MCF 10A (cell line): Measurements from ENCODE around the gene COL26A1. TPM values are rescaled to one million over a fixed set of nuclear protein-coding genes. Genes with fewer than 3 reads are reported as not detected.

Experiments used
- BruUV-seq: library from RNA; stranded (reverse); fragments of 400-500 nt; replicated peaks from 2 replicates; lab custom pipeline; 2021; lab: Mats Ljungman, UMichigan
- CTCF ChIA-PET: fragments of 300-600 bp; sonication (Branson Sonifier 250); formaldehyde crosslinking; extraction: SDS; loops from one replicate; lab custom pipeline; 2021; ENCODE audit warnings: antibody characterized with exemption, inconsistent platforms; lab: Yijun Ruan, JAX
- POLR2A ChIA-PET: fragments of 300-600, 350-650 bp; sonication (Branson Sonifier 250); formaldehyde crosslinking; extraction: SDS; loops from one replicate; lab custom pipeline; 2020; ENCODE audit warnings: antibody characterized with exemption, inconsistent platforms; lab: Yijun Ruan, JAX
- DNase-seq: peaks from one replicate; pipeline ENCODE4 v3.0.0-alpha.2; 2018; ENCODE audit not compliant: unreplicated experiment
- H3K27ac Mint-ChIP-seq: one replicate; pipeline ENCODE4 v1.8.0; 2022; ENCODE audit warnings: mild to moderate bottlenecking, low read depth, mixed read lengths; ENCODE audit not compliant: unreplicated experiment
- H3K27me3 Mint-ChIP-seq: one replicate; pipeline ENCODE4 v1.8.0; 2022; ENCODE audit warnings: mixed read lengths; ENCODE audit not compliant: insufficient read depth, unreplicated experiment
- H3K36me3 Mint-ChIP-seq: one replicate; pipeline ENCODE4 v1.8.0; 2022; ENCODE audit warnings: mild to moderate bottlenecking, moderate library complexity, mixed read lengths; ENCODE audit not compliant: insufficient read depth, unreplicated experiment
- H3K4me1 Mint-ChIP-seq: one replicate; pipeline ENCODE4 v1.8.0; 2022; ENCODE audit warnings: mixed read lengths; ENCODE audit not compliant: insufficient read depth, unreplicated experiment
- H3K4me3 Mint-ChIP-seq: one replicate; pipeline ENCODE4 v1.8.0; 2022; ENCODE audit warnings: mild to moderate bottlenecking, moderate library complexity, mixed read lengths; ENCODE audit not compliant: unreplicated experiment
- H3K9me3 Mint-ChIP-seq: one replicate; pipeline ENCODE4 v1.8.0; 2022; ENCODE audit warnings: mixed read lengths; ENCODE audit not compliant: unreplicated experiment
- CTCF ChIP-seq: fragments of 200-600 bp; IDR thresholded peaks from one replicate; pipeline ENCODE4 v1.8.0; 2022; ENCODE audit warnings: antibody characterized with exemption, mild to moderate bottlenecking; ENCODE audit not compliant: unreplicated experiment
- intact Hi-C: fragments of 100-400 bp; cut with micrococcal nuclease; formaldehyde crosslinking; loops from 2 replicates; pipeline ENCODE4 v1.14.1; 2022
- total RNA-seq: library from RNA; stranded (reverse); gene quantifications from 2 replicates; pipeline ENCODE4 v1.2.3, GENCODE V29; 2022

Gene COL26A1
- total RNA-seq, 1 experiment from 2014 or later, result not detected

DNA sequence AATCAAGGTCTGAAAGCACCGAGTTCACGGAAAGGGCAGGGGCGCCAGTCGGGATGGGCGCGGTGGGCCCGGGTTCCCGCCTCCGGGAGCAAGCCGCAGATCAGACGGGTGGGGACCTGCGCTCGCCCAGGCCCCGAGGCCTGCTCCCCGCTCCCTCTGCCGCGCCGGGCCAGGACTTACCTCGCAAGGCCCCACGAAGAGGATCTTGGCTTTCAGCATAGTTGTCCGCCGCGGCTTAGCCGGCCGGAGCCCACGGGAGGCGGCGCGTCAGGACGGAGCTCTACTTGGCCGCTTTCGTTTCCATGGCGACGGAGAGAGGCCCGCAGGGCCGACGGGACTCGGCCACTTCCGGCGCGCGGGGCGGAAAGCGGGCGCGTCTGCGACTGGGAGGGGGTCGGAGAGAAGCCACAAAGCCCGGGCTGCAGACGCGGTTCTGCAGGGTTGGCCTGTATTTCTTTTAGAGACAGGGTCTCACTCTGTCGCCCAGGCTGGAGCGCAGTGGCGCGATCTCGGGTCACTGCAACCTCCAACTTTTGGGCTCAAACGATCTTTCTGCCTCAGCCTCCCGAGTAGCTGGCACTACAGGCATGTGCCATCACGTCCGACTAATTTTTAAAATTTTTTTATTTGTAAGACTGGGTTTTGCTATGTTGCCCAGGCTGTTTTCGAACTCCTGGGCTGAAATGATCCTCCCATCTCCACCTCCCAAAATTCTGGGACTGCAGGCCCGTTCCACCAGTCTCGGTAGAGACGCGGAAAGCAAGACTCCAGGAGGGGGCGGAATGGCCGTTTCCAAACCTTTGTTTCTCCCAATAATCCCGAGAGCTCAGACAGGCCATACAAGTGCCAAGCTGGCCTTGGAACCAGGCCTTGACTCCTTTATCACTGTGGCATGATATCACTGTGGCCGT lies 40.9 kb upstream of the COL26A1 start, which contains the start of gene IFT22:
Gene IFT22 (minus strand): TSS at position 322 of the 911 bp plus-strand sequence. CDS start 103 bp downstream, at position 219.
- H3K27ac Mint-ChIP-seq, result peak within 1 kb of the TSS; percentile 91
- H3K9me3 Mint-ChIP-seq, result no peaks in the 10 kb centered on the region
- peak; percentile 17 for TF ChIP-seq CTCF
- H3K36me3 Mint-ChIP-seq, result peaks cover 9% of the 10 kb centered on the region
- H3K4me1 Mint-ChIP-seq, result no peaks in the 10 kb centered on the region
- peak; percentile 90 for DNase-seq
- peak within 1 kb of the TSS; percentile 81 for H3K4me3 Mint-ChIP-seq
- ChIA-PET POLR2A (interaction anchor here (0.6 to 1.6 kb wide), 22 partner anchors 11 to 832 kb away, joined by 3 to 14 read pairs (median 3); partner anchors contain the start of genes FIS1 and POP7), CTCF (interaction anchor here (0.6 to 1.5 kb wide), 6 partner anchors 39 to 470 kb away, joined by 3 to 6 read pairs (median 4); no protein-coding TSS in a partner anchor)
- intact Hi-C loops, result no loop called here
- TSS peak; percentile 92 for BruUV-seq
- no peaks in the 10 kb centered on the region for H3K27me3 Mint-ChIP-seq

GRCh38 chr7:101328159-101328558 lies 34.5 kb upstream of the COL26A1 start:
- H3K27ac Mint-ChIP-seq, result no peak overlapping the region
- DNase-seq, result no peak
- no peak overlapping the region for H3K4me3 Mint-ChIP-seq
- H3K4me1 Mint-ChIP-seq, result no peaks in the 10 kb centered on the region
- no peaks in the 10 kb centered on the region for H3K9me3 Mint-ChIP-seq
- BruUV-seq, result no TSS peak
- no peaks in the 10 kb centered on the region for H3K36me3 Mint-ChIP-seq
- no peak for TF ChIP-seq CTCF
- ChIA-PET CTCF (interaction anchor here (0.6 to 2.3 kb wide), 3 partner anchors 13 to 113 kb away, joined by 3 to 9 read pairs (median 3); no protein-coding TSS in a partner anchor), POLR2A (no interaction called here)
- intact Hi-C loops, result no loop called here
- no peaks in the 10 kb centered on the region for H3K27me3 Mint-ChIP-seq

DNA sequence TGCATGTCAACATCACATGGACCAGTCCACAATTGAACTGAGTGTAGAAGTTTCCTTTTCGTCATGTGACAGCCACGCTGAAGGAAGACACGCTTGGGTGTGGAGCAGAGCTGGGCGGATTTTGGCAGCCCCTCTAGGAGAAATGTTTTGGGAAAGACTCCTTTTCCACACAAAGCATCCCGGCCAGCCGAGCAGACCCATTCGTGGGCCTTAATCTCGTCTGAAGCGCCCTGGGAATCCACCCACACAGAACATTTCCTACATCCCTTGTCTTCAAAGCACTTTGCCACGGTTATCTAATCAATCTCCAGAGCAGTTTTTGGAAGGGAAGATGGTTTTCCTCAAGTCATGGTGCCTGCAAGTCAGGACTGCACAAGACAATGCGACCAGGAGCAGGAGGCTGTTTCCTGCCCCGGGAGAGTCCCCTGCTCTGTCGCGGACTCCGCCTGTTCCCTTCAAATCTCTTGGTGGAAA lies 32.6 kb upstream of the COL26A1 start:
- no peak for DNase-seq
- Mint-ChIP-seq H3K27ac (no peak overlapping the region), H3K9me3 (no peaks in the 10 kb centered on the region), H3K27me3 (no peaks in the 10 kb centered on the region), H3K4me3 (no peak overlapping the region), H3K36me3 (no peaks in the 10 kb centered on the region), H3K4me1 (no peaks in the 10 kb centered on the region)
- BruUV-seq, result no TSS peak
- CTCF ChIA-PET, result interaction anchor here (1.0 kb wide), 1 partner anchor 39 kb away, joined by 4 read pairs; no protein-coding TSS in a partner anchor
- no peak for TF ChIP-seq CTCF
- POLR2A ChIA-PET, result no interaction called here
- intact Hi-C loops, result no loop called here

DNA sequence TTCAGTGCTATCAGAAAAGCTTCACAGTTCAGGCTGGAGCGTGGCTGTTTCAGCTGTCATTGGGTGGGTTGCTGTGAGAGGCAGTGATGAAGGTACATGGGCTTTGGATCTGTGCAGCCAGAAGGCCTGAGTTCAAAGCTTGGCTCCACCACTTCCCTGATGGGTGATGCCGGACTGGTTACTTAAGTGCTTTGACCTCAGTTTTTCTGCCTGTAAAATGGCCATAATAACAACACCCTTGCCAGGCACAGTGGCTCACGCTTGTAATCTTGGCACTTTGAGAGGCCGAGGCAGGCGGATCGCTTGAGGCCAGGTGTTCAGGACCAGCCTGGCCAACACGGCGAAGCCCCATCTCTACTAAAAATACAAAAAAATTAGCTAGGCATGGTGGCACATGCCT lies 30.6 kb upstream of the COL26A1 start:
- no peaks in the 10 kb centered on the region for H3K36me3 Mint-ChIP-seq
- ChIA-PET POLR2A (interaction anchor here (1.8 kb wide), 1 partner anchor 10 kb away, joined by 6 read pairs; the partner anchor contains the start of gene IFT22), CTCF (interaction anchor here (1.0 to 1.1 kb wide), 2 partner anchors 16 to 42 kb away, joined by 3 to 5 read pairs; no protein-coding TSS in a partner anchor)
- H3K4me3 Mint-ChIP-seq, result no peak overlapping the region
- no peak for TF ChIP-seq CTCF
- no peaks in the 10 kb centered on the region for H3K9me3 Mint-ChIP-seq
- no peaks in the 10 kb centered on the region for H3K4me1 Mint-ChIP-seq
- DNase-seq, result no peak
- intact Hi-C loops, result no loop called here
- BruUV-seq, result no TSS peak
- H3K27ac Mint-ChIP-seq, result no peak overlapping the region
- H3K27me3 Mint-ChIP-seq, result no peaks in the 10 kb centered on the region
